ENCODE data around the gene CDY1B. TPM values are rescaled to one million over a fixed set of nuclear protein-coding genes. Genes with fewer than 3 reads are reported as not detected.
"Not testable (repeated sequence)": the region's sequence is repeated elsewhere in the genome, so short reads cannot be mapped to it uniquely, and the experiment has no call there.

Gene CDY1B, protein sequence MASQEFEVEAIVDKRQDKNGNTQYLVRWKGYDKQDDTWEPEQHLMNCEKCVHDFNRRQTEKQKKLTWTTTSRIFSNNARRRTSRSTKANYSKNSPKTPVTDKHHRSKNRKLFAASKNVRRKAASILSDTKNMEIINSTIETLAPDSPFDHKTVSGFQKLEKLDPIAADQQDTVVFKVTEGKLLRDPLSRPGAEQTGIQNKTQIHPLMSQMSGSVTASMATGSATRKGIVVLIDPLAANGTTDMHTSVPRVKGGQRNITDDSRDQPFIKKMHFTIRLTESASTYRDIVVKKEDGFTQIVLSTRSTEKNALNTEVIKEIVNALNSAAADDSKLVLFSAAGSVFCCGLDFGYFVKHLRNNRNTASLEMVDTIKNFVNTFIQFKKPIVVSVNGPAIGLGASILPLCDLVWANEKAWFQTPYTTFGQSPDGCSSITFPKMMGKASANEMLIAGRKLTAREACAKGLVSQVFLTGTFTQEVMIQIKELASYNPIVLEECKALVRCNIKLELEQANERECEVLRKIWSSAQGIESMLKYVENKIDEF
- total RNA-seq, result not detected in 2 replicates

DNA sequence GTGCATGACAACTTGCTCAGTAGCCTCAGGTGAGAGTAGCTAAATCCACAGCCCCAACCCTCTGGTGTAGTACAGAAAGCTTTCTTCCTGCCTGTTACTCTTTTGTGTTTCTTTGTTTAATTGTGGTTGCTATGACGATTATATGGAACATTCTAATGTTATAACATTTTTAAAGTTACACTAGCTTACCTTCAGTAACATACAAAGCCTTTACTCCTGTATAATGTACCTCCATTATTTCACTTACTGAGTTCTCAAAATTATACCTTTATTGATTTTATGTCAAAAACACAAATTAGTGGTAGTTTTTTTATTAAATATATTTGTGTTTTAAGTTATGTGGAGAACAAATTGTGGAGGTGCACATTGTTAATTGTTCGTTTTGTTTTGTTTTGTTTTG, at the start of gene CDY1B:
CDY1B (minus strand) TSS at position 101 of the 400 bp plus-strand sequence. CDS start 331 bp downstream, outside the sequence.
- DNase-seq (ENCODE audit: low read depth, low spot score), result not testable (repeated sequence)

- DNase-seq (ENCODE audit: low read depth, low spot score), result not testable (repeated sequence)
These were observed 1.7 kb upstream of the CDY1B start for GRCh38 chrY:24049525-24049924.

GRCh38 chrY:24043209-24043608, 4.6 kb downstream of the CDY1B start:
- DNase-seq (ENCODE audit: low read depth, low spot score), result not testable (repeated sequence)

DNA sequence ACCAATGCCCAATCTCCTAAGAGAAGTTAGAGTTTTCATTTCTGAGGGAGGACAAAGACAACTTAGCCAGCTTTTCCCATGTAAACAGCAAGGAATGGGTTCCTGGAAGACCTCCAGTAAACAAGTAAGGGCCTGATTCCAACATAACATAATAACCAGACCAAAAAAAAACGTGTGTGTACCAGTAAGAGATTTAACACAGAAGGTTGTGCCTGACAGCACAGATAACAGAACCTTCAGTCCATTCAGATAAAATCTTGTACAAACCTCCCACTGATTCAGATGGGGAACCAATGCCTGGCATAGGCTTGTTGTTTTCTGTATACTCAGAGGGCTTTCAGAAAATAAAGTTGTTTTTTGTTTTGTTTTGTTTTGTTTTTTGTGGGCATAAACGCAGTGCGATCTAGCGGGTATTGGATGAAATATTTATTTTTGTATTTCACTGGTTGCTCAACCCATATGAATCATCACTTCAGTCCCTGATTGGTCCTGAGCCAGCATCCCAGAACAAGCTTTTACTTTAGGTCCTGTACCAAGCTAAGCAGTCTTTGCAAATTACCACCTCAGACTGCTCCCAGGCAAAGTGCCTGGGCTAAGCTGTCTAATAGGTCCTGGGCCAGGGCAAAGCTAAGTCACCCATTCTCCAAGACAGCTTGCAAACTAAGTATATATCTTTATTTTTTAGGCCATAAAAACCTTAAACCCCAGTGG, 8.7 kb downstream of the CDY1B start:
- DNase-seq (ENCODE audit: low read depth, low spot score), result not testable (repeated sequence)

DNA sequence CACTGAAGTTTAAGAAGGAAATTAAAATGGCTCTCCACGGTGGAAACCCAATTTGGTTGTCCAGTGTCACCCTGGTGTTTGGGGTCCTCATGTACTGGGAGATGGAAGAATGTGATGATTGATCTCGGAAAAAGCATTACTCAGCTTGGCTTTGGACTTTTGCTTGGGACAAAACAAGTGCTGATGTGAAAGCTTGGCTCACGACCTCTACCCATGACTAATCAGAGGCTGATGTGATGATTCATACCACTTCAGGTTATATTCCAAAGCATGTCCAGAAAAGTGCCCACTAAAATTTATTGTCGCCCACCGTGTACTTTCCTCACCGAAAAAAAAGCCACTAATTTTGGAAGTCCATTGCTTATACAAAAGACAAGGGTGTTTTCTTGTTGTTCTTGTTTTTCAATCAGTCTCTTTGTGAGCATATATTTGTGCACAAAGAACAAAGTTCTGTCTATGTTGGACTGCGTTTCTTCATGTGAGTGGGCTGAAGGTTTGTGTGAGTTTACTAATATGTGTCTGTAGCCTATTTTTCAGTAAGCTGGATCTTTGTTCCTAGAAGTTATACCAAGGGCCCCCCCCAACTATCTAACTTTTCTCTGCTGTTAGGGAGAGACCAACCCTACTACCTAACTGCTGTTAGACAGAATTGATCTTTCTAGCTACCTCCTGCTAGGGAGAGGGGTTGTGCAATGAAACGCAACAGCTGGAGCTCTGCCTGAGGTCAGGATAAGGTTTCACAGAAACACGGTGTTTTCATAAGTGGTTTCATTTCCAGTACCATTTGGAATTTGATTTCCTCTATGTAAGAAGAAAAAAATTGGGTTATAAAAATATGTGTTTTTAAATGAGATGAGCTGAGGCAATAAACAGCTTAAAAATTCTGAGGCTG, 21.4 kb downstream of the CDY1B start:
- not testable (repeated sequence) for DNase-seq (ENCODE audit: low read depth, low spot score)
